H9 (cell line): Measurements from ENCODE around the gene ATF6. TPM values are rescaled to one million over a fixed set of nuclear protein-coding genes. Genes with fewer than 3 reads are reported as not detected.

Experiments
- DNase-seq: peaks from one replicate; pipeline ENCODE4 v3.0.0-alpha.2; 2017
- H2AFZ ChIP-seq: one replicate; pipeline ENCODE4 v1.6.1; 2013; ENCODE audit warnings: mild to moderate bottlenecking, low read length, control low read depth, moderate library complexity
- H2AK5ac ChIP-seq: 2 replicates; pipeline ENCODE4 v1.6.1; 2013; ENCODE audit warnings: low read length, control low read depth, mixed read lengths; ENCODE audit not compliant: insufficient read length
- H2BK120ac ChIP-seq: one replicate; pipeline ENCODE4 v1.6.1; 2013; ENCODE audit warnings: low read depth, mild to moderate bottlenecking, low read length, control low read depth, inconsistent platforms; ENCODE audit not compliant: poor library complexity, severe bottlenecking
- H2BK12ac ChIP-seq: 2 replicates; pipeline ENCODE4 v1.6.1; 2013; ENCODE audit warnings: low read length, control low read depth, mixed read lengths, low read depth; ENCODE audit not compliant: insufficient read length
- H2BK15ac ChIP-seq: 2 replicates; pipeline ENCODE4 v1.6.1; 2013; ENCODE audit warnings: low read depth, low read length, control low read depth
- H2BK20ac ChIP-seq: one replicate; pipeline ENCODE4 v1.6.1; 2013; ENCODE audit warnings: low read depth, mild to moderate bottlenecking, low read length, control low read depth, inconsistent platforms; ENCODE audit not compliant: poor library complexity, severe bottlenecking
- H2BK5ac ChIP-seq: 2 replicates; pipeline ENCODE4 v1.6.1; 2013; ENCODE audit warnings: low read length, control low read depth, mixed read lengths; ENCODE audit not compliant: insufficient read length
- H3K14ac ChIP-seq: 2 replicates; pipeline ENCODE4 v1.6.1; 2013; ENCODE audit warnings: low read length, control low read depth; ENCODE audit not compliant: insufficient read depth
- H3K18ac ChIP-seq: 2 replicates; pipeline ENCODE4 v1.6.1; 2013; ENCODE audit warnings: low read depth, mild to moderate bottlenecking, mixed read lengths, low read length, control low read depth; ENCODE audit not compliant: insufficient read length
- H3K23ac ChIP-seq: 2 replicates; pipeline ENCODE4 v1.6.1; 2013; ENCODE audit warnings: low read length, control low read depth, mixed read lengths, low read depth; ENCODE audit not compliant: insufficient read length
- H3K23me2 ChIP-seq: 2 replicates; pipeline ENCODE4 v1.6.1; 2013; ENCODE audit warnings: low read depth, mild to moderate bottlenecking, mixed read lengths, low read length, control low read depth; ENCODE audit not compliant: insufficient read length, poor library complexity, severe bottlenecking
- H3K27ac ChIP-seq: 2 replicates; pipeline ENCODE4 v1.5.1; 2013; ENCODE audit warnings: low read length, control low read depth, mixed read lengths, low read depth; ENCODE audit not compliant: insufficient read length
- H3K27me3 ChIP-seq: 2 replicates; pipeline ENCODE4 v1.6.1; 2013; ENCODE audit warnings: low read length, control low read depth, inconsistent platforms; ENCODE audit not compliant: insufficient read depth
- H3K4ac ChIP-seq: 2 replicates; pipeline ENCODE4 v1.6.1; 2013; ENCODE audit warnings: low read depth, mild to moderate bottlenecking, control low read depth, inconsistent platforms, low read length, moderate library complexity
- H3K4me1 ChIP-seq: 2 replicates; pipeline ENCODE4 v1.6.1; 2013; ENCODE audit warnings: low read length, control low read depth, inconsistent platforms; ENCODE audit not compliant: insufficient read depth
- H3K4me2 ChIP-seq: 2 replicates; pipeline ENCODE4 v1.6.1; 2013; ENCODE audit warnings: low read length, control low read depth, mixed read lengths; ENCODE audit not compliant: insufficient read length, insufficient read depth
- H3K56ac ChIP-seq: 2 replicates; pipeline ENCODE4 v1.6.1; 2013; ENCODE audit warnings: low read depth, mild to moderate bottlenecking, mixed read lengths, low read length, control low read depth; ENCODE audit not compliant: insufficient read length
- H3K79me1 ChIP-seq: 2 replicates; pipeline ENCODE4 v1.6.1; 2013; ENCODE audit warnings: low read depth, mild to moderate bottlenecking, moderate library complexity, low read length, control low read depth, inconsistent platforms; ENCODE audit not compliant: insufficient read depth, poor library complexity, severe bottlenecking
- H3K79me2 ChIP-seq: 2 replicates; pipeline ENCODE4 v1.6.1; 2013; ENCODE audit warnings: low read length, control low read depth, inconsistent platforms; ENCODE audit not compliant: insufficient read depth
- H3K9ac ChIP-seq: 2 replicates; pipeline ENCODE4 v1.6.1; 2013; ENCODE audit warnings: low read length, control low read depth, mixed read lengths; ENCODE audit not compliant: insufficient read length; ENCODE audit errors: extremely low read depth
- H3K9me3 ChIP-seq: one replicate; pipeline ENCODE4 v1.6.1; 2013; ENCODE audit warnings: low read depth, low read length, inconsistent platforms; ENCODE audit not compliant: control insufficient read depth
- H3T11ph ChIP-seq: one replicate; pipeline ENCODE4 v1.6.1; 2013; ENCODE audit warnings: mild to moderate bottlenecking, low read length, control low read depth, inconsistent platforms
- H4K20me1 ChIP-seq: one replicate; pipeline ENCODE4 v1.6.1; 2013; ENCODE audit not compliant: control insufficient read depth, insufficient read length, insufficient read depth
- H4K5ac ChIP-seq: 2 replicates; pipeline ENCODE4 v1.6.1; 2013; ENCODE audit warnings: low read depth, mild to moderate bottlenecking, mixed read lengths, low read length, control low read depth; ENCODE audit not compliant: insufficient read length
- H4K8ac ChIP-seq: replicated peaks from 2 replicates; pipeline ENCODE4 v1.6.1; 2013; ENCODE audit warnings: low read length, control low read depth, mixed read lengths, low read depth; ENCODE audit not compliant: insufficient read length
- H4K91ac ChIP-seq: 2 replicates; pipeline ENCODE4 v1.6.1; 2013; ENCODE audit warnings: low read depth, mild to moderate bottlenecking, moderate library complexity, mixed read lengths, low read length, control low read depth; ENCODE audit not compliant: insufficient read length
- H3K27ac Mint-ChIP-seq, 3 experiments: 2 replicates in 2 of 3; 3 replicates in 1 of 3; pipeline ENCODE4 v1.8.0; 2020 to 2021; ENCODE audit warnings: mixed read lengths in 3 of 3, mild to moderate bottlenecking in 1 of 3, moderate library complexity in 1 of 3
- H3K27me3 Mint-ChIP-seq: 2 replicates; pipeline ENCODE4 v1.8.0; 2021; ENCODE audit warnings: low read depth, mild to moderate bottlenecking, moderate library complexity, mixed read lengths
- H3K36me3 Mint-ChIP-seq, 3 experiments: 2 replicates in 2 of 3; 3 replicates in 1 of 3; pipeline ENCODE4 v1.8.0; 2020 to 2021; ENCODE audit warnings: low read depth in 3 of 3, mixed read lengths in 3 of 3; ENCODE audit not compliant: insufficient read depth in 1 of 3
- H3K4me1 Mint-ChIP-seq, 2 experiments: 2 replicates each; pipeline ENCODE4 v1.8.0; 2020; ENCODE audit warnings: mixed read lengths in 2 of 2
- H3K4me3 Mint-ChIP-seq, 2 experiments: 2 replicates in 1 of 2; 3 replicates in 1 of 2; pipeline ENCODE4 v1.8.0; 2020 to 2021; ENCODE audit warnings: mild to moderate bottlenecking in 2 of 2, mixed read lengths in 2 of 2, moderate library complexity in 1 of 2
- H3K9me3 Mint-ChIP-seq, 2 experiments: 2 replicates in 1 of 2; 3 replicates in 1 of 2; pipeline ENCODE4 v1.8.0; 2020; ENCODE audit warnings: mild to moderate bottlenecking in 2 of 2, mixed read lengths in 2 of 2, moderate library complexity in 1 of 2
- CTCF ChIP-seq: fragments of 200-600 bp; sonication (generic); conservative IDR thresholded peaks from 3 replicates; pipeline ENCODE4 v1.8.0; 2021; ENCODE audit warnings: antibody characterized with exemption, mild to moderate bottlenecking
- WGBS: extraction: QIAGEN DNeasy Blood & Tissue Kit; methylation state at CpG from one replicate; pipeline ENCODE4 v1.1.7; 2013; ENCODE audit warnings: missing lambda C conversion rate, low lambda C conversion rate, mixed read lengths; ENCODE audit not compliant: insufficient read length; ENCODE audit errors: extremely low coverage; 5-methylcytosine and 5-hydroxymethylcytosine counted together
- total RNA-seq: library from RNA; stranded (reverse); gene quantifications from 2 replicates; pipeline ENCODE4 v1.2.1, GENCODE V29; 2021

The ATF6 gene
- total RNA-seq, 1 experiment from 2014 or later, result 11.2 TPM

GRCh38 chr1:161733526-161733925 lies 32.6 kb upstream of the ATF6 start:
- H2BK120ac ChIP-seq, result no peak overlapping the region
- H3K23me2 ChIP-seq, result no peaks in the 10 kb centered on the region
- no peak overlapping the region for H2BK5ac ChIP-seq
- H3K79me1 ChIP-seq, result no peaks in the 10 kb centered on the region
- no peak overlapping the region for H3K9ac ChIP-seq
- no peaks in the 10 kb centered on the region for H3K79me2 ChIP-seq
- no peak overlapping the region for H3K14ac ChIP-seq
- no peak overlapping the region for H2AFZ ChIP-seq
- H3K4me3 Mint-ChIP-seq, result no peak overlapping the region
- H3K27me3 Mint-ChIP-seq, result peaks cover 20% of the 10 kb centered on the region
- H3K36me3 Mint-ChIP-seq, result no peaks in the 10 kb centered on the region
- no peak overlapping the region for H3K4ac ChIP-seq
- H2BK20ac ChIP-seq, result no peak overlapping the region
- TF ChIP-seq CTCF, result no peak
- H4K8ac ChIP-seq, result no peak overlapping the region
- no CpG with 5 or more reads among the region's 1 CpG for WGBS
- DNase-seq, result no peak
- no peak overlapping the region for H3T11ph ChIP-seq
- H3K27ac ChIP-seq, result no peak overlapping the region
- H2AK5ac ChIP-seq, result no peak overlapping the region
- no peaks in the 10 kb centered on the region for H3K9me3 ChIP-seq
- H3K18ac ChIP-seq, result no peak overlapping the region
- H4K91ac ChIP-seq, result no peak overlapping the region
- H3K27ac Mint-ChIP-seq, result no peak overlapping the region
- H3K4me1 Mint-ChIP-seq, result peaks cover 33 to 45% of the 10 kb centered on the region in 2 experiments
- no peak overlapping the region for H3K23ac ChIP-seq
- peaks cover 10% of the 10 kb centered on the region; the same call in 1 of the 2 replicates for H3K4me1 ChIP-seq
- H3K9me3 Mint-ChIP-seq, result no peaks in the 10 kb centered on the region
- no peak overlapping the region for H2BK12ac ChIP-seq
- no peaks in the 10 kb centered on the region for H3K27me3 ChIP-seq
- no peak overlapping the region for H3K4me2 ChIP-seq
- H4K5ac ChIP-seq, result no peak overlapping the region
- H3K56ac ChIP-seq, result no peak overlapping the region
- no peak overlapping the region for H2BK15ac ChIP-seq
- no peaks in the 10 kb centered on the region for H4K20me1 ChIP-seq
